Spleen (tissue), 13 donors: ENCODE measurements around the gene RNF169. TPM values are rescaled to one million over a fixed set of nuclear protein-coding genes. Genes with fewer than 3 reads are reported as not detected.

Experiments
- DNase-seq: peaks from one replicate; pipeline ENCODE4 v3.0.0-alpha.2; 2020
- H3K27ac ChIP-seq, 8 donors: fragments of 200-600 bp; sonication (generic) in 7 of 8; 1 replicate in 4 of 8; 2 replicates in 4 of 8; pipeline versions ENCODE4 v1.5.0 to v1.8.0; 2016 to 2021; ENCODE audit warnings: inconsistent platforms in 4 of 8, mild to moderate bottlenecking in 4 of 8, moderate library complexity in 1 of 8
- H3K27me3 ChIP-seq, 7 donors: fragments of 200-600 bp; sonication (generic) in 6 of 7; replicated peaks in 1 of 7; 1 replicate in 4 of 7; 2 replicates in 3 of 7; pipeline versions ENCODE4 v1.5.0 to v1.8.0; 2016 to 2021; ENCODE audit warnings: inconsistent platforms in 3 of 7, mild to moderate bottlenecking in 1 of 7
- H3K36me3 ChIP-seq, 6 donors: fragments of 200-600 bp; sonication (generic) in 5 of 6; 1 replicate in 4 of 6; 2 replicates in 2 of 6; pipeline versions ENCODE4 v1.5.0 to v1.8.0; 2016 to 2021; ENCODE audit warnings: inconsistent platforms in 2 of 6
- H3K4me1 ChIP-seq, 6 donors: fragments of 200-600 bp; sonication (generic) in 5 of 6; 1 replicate in 3 of 6; 2 replicates in 3 of 6; pipeline versions ENCODE4 v1.5.0 to v1.8.0; 2016 to 2021; ENCODE audit warnings: inconsistent platforms in 3 of 6
- H3K4me3 ChIP-seq, 8 donors: fragments of 200-600 bp; sonication (generic) in 7 of 8; 1 replicate in 4 of 8; 2 replicates in 4 of 8; pipeline versions ENCODE4 v1.5.0 to v1.8.0; 2016 to 2021; ENCODE audit warnings: inconsistent platforms in 4 of 8, mild to moderate bottlenecking in 4 of 8, moderate library complexity in 2 of 8
- H3K9me3 ChIP-seq, 8 donors: fragments of 200-600 bp; sonication (generic) in 7 of 8; 1 replicate in 4 of 8; 2 replicates in 4 of 8; pipeline versions ENCODE4 v1.5.0 to v1.8.0; 2016 to 2021; ENCODE audit warnings: inconsistent platforms in 4 of 8
- CTCF ChIP-seq, 11 experiments: fragments of 200-600 bp in 7 of 11; fragments of 450-650 bp in 4 of 11; sonication (generic) in 4 of 11; IDR thresholded peaks in 8 of 11; conservative IDR thresholded peaks in 3 of 11; 1 replicate in 7 of 11; 2 replicates in 4 of 11; pipeline versions ENCODE4 v1.4.0 to v1.8.0; 2016 to 2021; ENCODE audit warnings: antibody characterized with exemption in 11 of 11, inconsistent platforms in 4 of 11, mild to moderate bottlenecking in 1 of 11
- POLR2A ChIP-seq, 3 donors: fragments of 450-650 bp; IDR thresholded peaks; one replicate each; pipeline ENCODE4 v1.5.1; 2017; ENCODE audit warnings: antibody characterized with exemption in 3 of 3, mild to moderate bottlenecking in 1 of 3
- POLR2AphosphoS5 ChIP-seq, 3 donors: sonication (generic); formaldehyde crosslinking; IDR thresholded peaks; one replicate each; pipeline ENCODE4 v1.5.1; 2017; ENCODE audit warnings: antibody characterized with exemption in 3 of 3
- WGBS, 5 donors: extraction: QIAGEN DNeasy Blood & Tissue Kit in 3 of 5; methylation state at CpG; one replicate each; pipeline versions ENCODE4 v1.1.5 to v1.1.7; 2013 to 2018; 5-methylcytosine and 5-hydroxymethylcytosine counted together
- intact Hi-C: fragments of 100-400 bp; cut with DNase I; formaldehyde crosslinking; loops from one replicate; pipeline ENCODE4 v1.15.0; 2023; ENCODE audit warnings: low total_unique reads
- long read RNA-seq, 2 donors: transcript quantifications; one replicate each; lab custom pipeline, GENCODE V29; 2026
- polyA plus RNA-seq, 3 donors: library from polyadenylated mRNA; stranded (reverse); fragments of 200-250 nt; gene quantifications; one replicate each; pipeline ENCODE4 v1.2.1, GENCODE V29; 2013
- total RNA-seq, 7 donors: library from RNA; depleted of rRNA in 3 of 7; stranded (reverse); fragments of >200 nt in 3 of 7; fragmentation: NEBNext Ultra II Directional in 4 of 7; extraction: Animal tissue kit (Norgen Biotek cat#: 25700) in 4 of 7; gene quantifications; one replicate each; pipeline versions ENCODE4 v1.1.0 to v1.2.1, GENCODE V29; 2016 to 2021
- donor health status: healthy with polysubstance abuse.
- donor health status: DM: no; HTN: no; CAD: no; lungs with moderate emphysema.
- donor health status: DM: no; HTN: no; CAD: no.
- donor health status: Bipolar disorder and iron deficiency.
- donor health status: healthy.
- donor health status: DM: no; HTN: no; CAD: no.
- donor health status: DM: yes; HTN: yes; CAD: no.

Gene RNF169
- total RNA-seq (10 to 100 TPM; 23.1 to 34.1 (median 26.3) TPM), polyA plus RNA-seq (1 to 10 TPM; 2.5 to 4.7 (median 3.6) TPM)
- long read RNA-seq, donor 1, result 0 reads
- long read RNA-seq, donor 2, result 0 reads

- intact Hi-C loops, result no loop called here
- peak within 1 kb of the TSS; percentile 85 to 99 (median 97) for H3K27ac ChIP-seq
- 1 to 3% (median 2%) methylated on average over 26 to 47 of the region's 47 CpGs for WGBS, 5 donors
- peak; percentile 85 to 86 (median 85) for TF ChIP-seq POLR2AphosphoS5 (IDR thresholded peaks at IDR 0.05)
- TF ChIP-seq POLR2A (IDR thresholded peaks at IDR 0.05), result peak in 1 of 3 donors; percentile 72
- TF ChIP-seq CTCF (IDR thresholded peaks at IDR 0.05 in 8 of 11, conservative IDR thresholded peaks at IDR 0.05 in 3 of 11), result peak in 1 of 11 experiments; percentile 8
- H3K9me3 ChIP-seq, result no peaks in the 10 kb centered on the region
- peak; percentile 97 for DNase-seq
- H3K4me3 ChIP-seq, result peak within 1 kb of the TSS; percentile 66 to 77 (median 72)
- H3K4me1 ChIP-seq, result peaks cover 23 to 56% (median 45%) of the 10 kb centered on the region in 6 donors
- H3K36me3 ChIP-seq, result no peaks in the 10 kb centered on the region
- H3K27me3 ChIP-seq, result no peaks in the 10 kb centered on the region
These were observed at the start of gene RNF169 for GRCh38 chr11:74748211-74749126. RNF169 (plus strand) TSS chr11:74748849; CDS start chr11:74748881, 32 bp downstream.

GRCh38 chr11:74699615-74700396 lies 48.8 kb upstream of the RNF169 start:
- 67 to 88% (median 84%) methylated on average over 9 of the region's 9 CpGs for WGBS, 5 donors
- DNase-seq, result no peak
- Histone ChIP-seq H3K36me3 (no peaks in the 10 kb centered on the region), H3K4me1 (peaks cover 0 to 31% (median 18%) of the 10 kb centered on the region in 6 donors), H3K27me3 (no peaks in the 10 kb centered on the region), H3K4me3 (no peak overlapping the region), H3K9me3 (no peaks in the 10 kb centered on the region), H3K27ac (no peak overlapping the region)
- TF ChIP-seq POLR2AphosphoS5 (IDR thresholded peaks at IDR 0.05) (no peak), POLR2A (IDR thresholded peaks at IDR 0.05) (no peak), CTCF (IDR thresholded peaks at IDR 0.05 in 8 of 11, conservative IDR thresholded peaks at IDR 0.05 in 3 of 11) (no peak)
- intact Hi-C loops, result no loop called here

GRCh38 chr11:74701351-74701750 lies 47.3 kb upstream of the RNF169 start:
- Histone ChIP-seq H3K4me1 (peaks cover 0 to 22% (median 12%) of the 10 kb centered on the region in 6 donors), H3K4me3 (no peak overlapping the region), H3K27ac (no peak overlapping the region), H3K27me3 (no peaks in the 10 kb centered on the region), H3K9me3 (no peaks in the 10 kb centered on the region), H3K36me3 (no peaks in the 10 kb centered on the region)
- DNase-seq, result no peak
- no peak for TF ChIP-seq POLR2A (IDR thresholded peaks at IDR 0.05)
- no peak for TF ChIP-seq POLR2AphosphoS5 (IDR thresholded peaks at IDR 0.05)
- TF ChIP-seq CTCF (IDR thresholded peaks at IDR 0.05 in 8 of 11, conservative IDR thresholded peaks at IDR 0.05 in 3 of 11), result no peak
- intact Hi-C loops, result no loop called here
- WGBS, 5 donors, result 61 to 75% (median 69%) methylated on average over 8 of the region's 8 CpGs
